SK-N-SH (cell line): ENCODE measurements around the gene TFF1. TPM values are rescaled to one million over a fixed set of nuclear protein-coding genes. Genes with fewer than 3 reads are reported as not detected.

Experiments
- CTCF ChIA-PET: fragments of 300-600, 350-600 bp; formaldehyde crosslinking; extraction: SDS; loops from one replicate; lab custom pipeline; 2021; lab: Yijun Ruan, JAX
- POLR2A ChIA-PET: fragments of 350-600 bp; sonication (Branson Sonifier 250); formaldehyde crosslinking; extraction: SDS; loops from one replicate; lab custom pipeline; 2020; ENCODE audit warnings: antibody characterized with exemption, inconsistent platforms; lab: Yijun Ruan, JAX
- DNase-seq: peaks from one replicate; pipeline ENCODE4 v3.0.0; 2012
- H2AFZ ChIP-seq: fragments of 200-600 bp; sonication (generic); 2 replicates; pipeline ENCODE4 v1.8.1; 2016; ENCODE audit warnings: antibody characterized with exemption, mild to moderate bottlenecking, low read depth
- H3F3A ChIP-seq: fragments of 200-600 bp; sonication (generic); replicated peaks from 2 replicates; pipeline ENCODE3; 2016; ENCODE audit warnings: antibody characterized with exemption, mild to moderate bottlenecking; ENCODE audit not compliant: insufficient read depth
- H3K27ac ChIP-seq, 2 experiments: fragments of 200-500 bp in 1 of 2; fragments of 200-600 bp in 1 of 2; sonication (Bioruptor generic) in 1 of 2; sonication (generic), shearing (Covaris generic) in 1 of 2; 2 replicates each; pipeline versions ENCODE4 v1.5.1 to v1.6.1; 2014 to 2016; ENCODE audit warnings: low read depth in 2 of 2, inconsistent platforms in 1 of 2, low read length in 1 of 2, mild to moderate bottlenecking in 1 of 2, mixed read lengths in 1 of 2
- H3K27me3 ChIP-seq: fragments of 200-600 bp; sonication (generic), shearing (Covaris generic); 2 replicates; pipeline ENCODE4 v1.6.1; 2016; ENCODE audit warnings: mixed run types; ENCODE audit not compliant: insufficient read depth
- H3K36me3 ChIP-seq, 2 experiments: fragments of 200-500 bp in 1 of 2; fragments of 200-600 bp in 1 of 2; sonication (Bioruptor generic) in 1 of 2; sonication (generic) in 1 of 2; replicated peaks in 1 of 2; 2 replicates each; pipeline versions ENCODE3 to v1.5.1; 2014 to 2016; ENCODE audit warnings: low read length in 1 of 2, mild to moderate bottlenecking in 1 of 2; ENCODE audit not compliant: insufficient read depth in 2 of 2, control insufficient read depth in 1 of 2
- H3K4me1 ChIP-seq, 2 experiments: fragments of 200-500 bp in 1 of 2; fragments of 200-600 bp in 1 of 2; sonication (Bioruptor generic) in 1 of 2; sonication (generic), shearing (Covaris generic) in 1 of 2; 2 replicates each; pipeline versions ENCODE4 v1.5.1 to v1.6.1; 2014 to 2016; ENCODE audit warnings: low read depth in 1 of 2, low read length in 1 of 2, mixed run types in 1 of 2; ENCODE audit not compliant: insufficient read depth in 2 of 2, control insufficient read depth in 1 of 2
- H3K4me2 ChIP-seq: fragments of 200-600 bp; sonication (generic), shearing (Covaris generic); 2 replicates; pipeline ENCODE4 v1.6.1; 2017; ENCODE audit warnings: mixed run types
- H3K4me3 ChIP-seq, 2 experiments: fragments of 200-500 bp in 1 of 2; fragments of 200-600 bp in 1 of 2; sonication (Bioruptor generic) in 1 of 2; sonication (generic), shearing (Covaris generic) in 1 of 2; 2 replicates each; pipeline versions ENCODE4 v1.5.1 to v1.8.1; 2014 to 2016; ENCODE audit warnings: low read depth in 2 of 2, inconsistent platforms in 1 of 2, low read length in 1 of 2, mild to moderate bottlenecking in 1 of 2, mixed read lengths in 1 of 2, moderate library complexity in 1 of 2
- H3K79me2 ChIP-seq: fragments of 200-600 bp; sonication (generic); 2 replicates; pipeline ENCODE4 v1.8.1; 2017; ENCODE audit warnings: mild to moderate bottlenecking; ENCODE audit not compliant: insufficient read depth
- H3K9ac ChIP-seq: fragments of 200-600 bp; sonication (generic); 2 replicates; pipeline ENCODE4 v1.6.1; 2017; ENCODE audit warnings: mixed run types
- H3K9me2 ChIP-seq: fragments of 200-600 bp; sonication (generic); 2 replicates; pipeline ENCODE4 v1.6.1; 2017; ENCODE audit warnings: mixed run types
- H3K9me3 ChIP-seq: fragments of 200-600 bp; sonication (generic); 2 replicates; pipeline ENCODE4 v1.6.1; 2017; ENCODE audit warnings: mixed run types, mild to moderate bottlenecking, moderate library complexity
- H4K20me1 ChIP-seq: fragments of 200-600 bp; sonication (generic); 2 replicates; pipeline ENCODE4 v1.6.1; 2017; ENCODE audit warnings: mild to moderate bottlenecking, mixed run types; ENCODE audit not compliant: insufficient read depth
- ELF1 ChIP-seq: IDR thresholded peaks from 2 replicates; pipeline ENCODE4 v1.4.0; 2012
- EZH2phosphoT487 ChIP-seq: fragments of 200-600 bp; sonication (generic); IDR thresholded peaks from 2 replicates; pipeline ENCODE4 v1.6.1; 2017; ENCODE audit warnings: low read depth, mixed run types, mild to moderate bottlenecking, antibody characterized with exemption, moderate library complexity, borderline replicate concordance
- FOXJ3 ChIP-seq: sonication (generic); formaldehyde crosslinking; IDR thresholded peaks from 2 replicates; pipeline ENCODE4 v1.5.1; 2020; ENCODE audit warnings: mild to moderate bottlenecking, missing genetic modification reagents
- FOXM1 ChIP-seq: IDR thresholded peaks from 2 replicates; pipeline ENCODE4 v1.4.0; 2012; ENCODE audit warnings: low read depth, mild to moderate bottlenecking
- GABPA ChIP-seq: IDR thresholded peaks from 2 replicates; pipeline ENCODE4 v1.4.0; 2012; ENCODE audit warnings: low read depth, mild to moderate bottlenecking
- RAD21 ChIP-seq: IDR thresholded peaks from 2 replicates; pipeline ENCODE4 v1.6.1; 2012; ENCODE audit warnings: mild to moderate bottlenecking, low read length
- RCOR1 ChIP-seq: fragments of 150-350 bp; IDR thresholded peaks from 2 replicates; pipeline ENCODE4 v1.6.1; 2017; ENCODE audit warnings: antibody characterized with exemption, low read length
- RFX5 ChIP-seq: IDR thresholded peaks from 2 replicates; pipeline ENCODE4 v1.6.1; 2012; ENCODE audit warnings: mild to moderate bottlenecking, improper control_type of control experiment, low read length
- SIN3A ChIP-seq: IDR thresholded peaks from 2 replicates; pipeline ENCODE4 v1.6.1; 2012; ENCODE audit warnings: low read depth, mild to moderate bottlenecking, low read length, moderate library complexity, borderline replicate concordance
- TAF1 ChIP-seq: IDR thresholded peaks from 2 replicates; pipeline ENCODE4 v1.6.1; 2012; ENCODE audit warnings: low read depth, mild to moderate bottlenecking, low read length, moderate library complexity, borderline replicate concordance
- TCF12 ChIP-seq: IDR thresholded peaks from 2 replicates; pipeline ENCODE4 v1.4.0; 2012
- WGBS: methylation state at CpG from one replicate; pipeline ENCODE4 v1.1.6; 2017; ENCODE audit warnings: low lambda C conversion rate; 5-methylcytosine and 5-hydroxymethylcytosine counted together
- polyA plus RNA-seq, 3 experiments: library from polyadenylated mRNA; depleted of rRNA; stranded (reverse); fragments of >200 nt; gene quantifications; 2 replicates each; pipeline ENCODE4 v1.2.3, GENCODE V29; 2012
- TF ChIP-seq, protein P1 (sequence below): IDR thresholded peaks from 2 replicates; pipeline ENCODE4; 2012
- TF ChIP-seq, protein P2 (sequence below): IDR thresholded peaks from 2 replicates; pipeline ENCODE4 v1.4.0; 2012; ENCODE audit warnings: low read depth, borderline replicate concordance
- TF ChIP-seq, protein P3 (sequence below): fragments of 200-600 bp; sonication (generic); IDR thresholded peaks from 2 replicates; pipeline ENCODE4 v1.6.1; 2017; ENCODE audit warnings: antibody characterized with exemption, mild to moderate bottlenecking, moderate library complexity

The TFF1 gene
- polyA plus RNA-seq, 1 of the 3 experiments (the other 2 are of a cell fraction), result not detected

DNA sequence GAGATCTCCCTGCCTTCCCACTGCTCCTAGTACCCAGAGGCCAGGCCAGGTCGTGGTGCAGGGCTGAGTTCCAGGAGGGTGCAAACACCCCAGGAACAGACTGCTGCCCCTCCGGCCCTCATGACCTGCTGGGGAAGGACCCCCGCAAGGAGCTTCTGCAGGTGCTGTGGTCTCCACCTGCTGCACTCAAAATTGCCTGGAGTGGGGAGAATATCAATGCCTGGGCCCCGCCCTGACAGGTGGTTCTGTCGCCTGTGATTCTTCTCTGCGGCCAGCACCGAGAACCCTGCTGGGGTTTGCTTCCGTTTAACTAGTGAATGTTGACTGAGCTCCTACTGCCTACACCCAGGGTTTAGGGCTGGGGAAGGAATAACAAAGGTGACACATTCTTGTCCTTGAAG is 49.0 kb downstream of the TFF1 start:
- H3K4me3 ChIP-seq, result no peak overlapping the region
- no peaks in the 10 kb centered on the region; a peak in 1 of 4 replicates for H3K4me1 ChIP-seq
- 80% methylated on average over 1 of the region's 8 CpGs for WGBS
- H3K27me3 ChIP-seq, result no peaks in the 10 kb centered on the region
- no peaks in the 10 kb centered on the region for H4K20me1 ChIP-seq
- no peak overlapping the region for H2AFZ ChIP-seq
- no peak overlapping the region for H3K27ac ChIP-seq
- no peaks in the 10 kb centered on the region for H3K79me2 ChIP-seq
- no peak for TF ChIP-seq RFX5
- no peak for TF ChIP-seq GABPA
- ChIA-PET POLR2A (no interaction called here), CTCF (no interaction called here)
- H3K9ac ChIP-seq, result no peak overlapping the region
- H3F3A ChIP-seq, result no peaks in the 10 kb centered on the region
- DNase-seq, result no peak
- H3K9me3 ChIP-seq, result no peaks in the 10 kb centered on the region
- H3K4me2 ChIP-seq, result no peak overlapping the region
- H3K36me3 ChIP-seq, result no peaks in the 10 kb centered on the region
- H3K9me2 ChIP-seq, result no peaks in the 10 kb centered on the region

DNA sequence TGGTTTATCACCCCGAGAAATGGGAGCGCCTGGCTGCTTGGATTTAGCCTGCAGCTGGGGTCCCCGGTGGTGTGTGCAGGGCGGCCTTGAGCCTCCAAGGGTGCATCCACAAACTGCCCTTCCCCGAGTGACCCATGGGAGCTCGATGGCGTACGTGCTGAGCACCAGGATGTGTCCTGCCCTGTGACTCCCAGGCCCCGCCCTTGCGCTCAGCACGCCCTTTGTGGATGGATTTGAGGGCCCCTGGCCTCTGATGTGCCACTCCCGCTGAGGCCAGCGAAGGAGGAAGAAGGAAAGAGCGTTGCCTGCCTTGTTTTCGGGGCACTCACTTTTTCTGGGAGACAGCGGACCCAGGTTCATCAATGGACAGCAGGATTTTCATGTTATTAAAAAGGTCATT is 49.4 kb downstream of the TFF1 start:
- Histone ChIP-seq H3K9me2 (no peaks in the 10 kb centered on the region), H3K27ac (no peak overlapping the region), H3F3A (no peaks in the 10 kb centered on the region), H3K9me3 (no peaks in the 10 kb centered on the region), H3K79me2 (no peaks in the 10 kb centered on the region), H2AFZ (no peak overlapping the region), H4K20me1 (no peaks in the 10 kb centered on the region), H3K4me1 (no peaks in the 10 kb centered on the region; a peak in 1 of 4 replicates), H3K9ac (no peak overlapping the region), H3K4me3 (no peak overlapping the region), H3K27me3 (no peaks in the 10 kb centered on the region), H3K36me3 (no peaks in the 10 kb centered on the region), H3K4me2 (no peak overlapping the region)
- POLR2A ChIA-PET, result no interaction called here
- no peak for TF ChIP-seq RAD21
- TF ChIP-seq FOXJ3, result no peak
- no peak for TF ChIP-seq TAF1
- TF ChIP-seq, protein P1, sequence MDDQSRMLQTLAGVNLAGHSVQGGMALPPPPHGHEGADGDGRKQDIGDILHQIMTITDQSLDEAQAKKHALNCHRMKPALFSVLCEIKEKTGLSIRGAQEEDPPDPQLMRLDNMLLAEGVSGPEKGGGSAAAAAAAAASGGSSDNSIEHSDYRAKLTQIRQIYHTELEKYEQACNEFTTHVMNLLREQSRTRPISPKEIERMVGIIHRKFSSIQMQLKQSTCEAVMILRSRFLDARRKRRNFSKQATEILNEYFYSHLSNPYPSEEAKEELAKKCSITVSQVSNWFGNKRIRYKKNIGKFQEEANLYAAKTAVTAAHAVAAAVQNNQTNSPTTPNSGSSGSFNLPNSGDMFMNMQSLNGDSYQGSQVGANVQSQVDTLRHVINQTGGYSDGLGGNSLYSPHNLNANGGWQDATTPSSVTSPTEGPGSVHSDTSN, result no peak
- no peak for TF ChIP-seq RCOR1
- TF ChIP-seq, protein P2, sequence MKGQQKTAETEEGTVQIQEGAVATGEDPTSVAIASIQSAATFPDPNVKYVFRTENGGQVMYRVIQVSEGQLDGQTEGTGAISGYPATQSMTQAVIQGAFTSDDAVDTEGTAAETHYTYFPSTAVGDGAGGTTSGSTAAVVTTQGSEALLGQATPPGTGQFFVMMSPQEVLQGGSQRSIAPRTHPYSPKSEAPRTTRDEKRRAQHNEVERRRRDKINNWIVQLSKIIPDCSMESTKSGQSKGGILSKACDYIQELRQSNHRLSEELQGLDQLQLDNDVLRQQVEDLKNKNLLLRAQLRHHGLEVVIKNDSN, result no peak
- TF ChIP-seq TCF12, result no peak
- no peak for TF ChIP-seq FOXM1
- TF ChIP-seq SIN3A, result no peak
- TF ChIP-seq, protein P3, sequence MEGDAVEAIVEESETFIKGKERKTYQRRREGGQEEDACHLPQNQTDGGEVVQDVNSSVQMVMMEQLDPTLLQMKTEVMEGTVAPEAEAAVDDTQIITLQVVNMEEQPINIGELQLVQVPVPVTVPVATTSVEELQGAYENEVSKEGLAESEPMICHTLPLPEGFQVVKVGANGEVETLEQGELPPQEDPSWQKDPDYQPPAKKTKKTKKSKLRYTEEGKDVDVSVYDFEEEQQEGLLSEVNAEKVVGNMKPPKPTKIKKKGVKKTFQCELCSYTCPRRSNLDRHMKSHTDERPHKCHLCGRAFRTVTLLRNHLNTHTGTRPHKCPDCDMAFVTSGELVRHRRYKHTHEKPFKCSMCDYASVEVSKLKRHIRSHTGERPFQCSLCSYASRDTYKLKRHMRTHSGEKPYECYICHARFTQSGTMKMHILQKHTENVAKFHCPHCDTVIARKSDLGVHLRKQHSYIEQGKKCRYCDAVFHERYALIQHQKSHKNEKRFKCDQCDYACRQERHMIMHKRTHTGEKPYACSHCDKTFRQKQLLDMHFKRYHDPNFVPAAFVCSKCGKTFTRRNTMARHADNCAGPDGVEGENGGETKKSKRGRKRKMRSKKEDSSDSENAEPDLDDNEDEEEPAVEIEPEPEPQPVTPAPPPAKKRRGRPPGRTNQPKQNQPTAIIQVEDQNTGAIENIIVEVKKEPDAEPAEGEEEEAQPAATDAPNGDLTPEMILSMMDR, result no peak
- TF ChIP-seq EZH2phosphoT487, result no peak
- TF ChIP-seq ELF1, result no peak
- TF ChIP-seq RFX5, result no peak
- CTCF ChIA-PET, result no interaction called here
- no peak for DNase-seq
- 56% methylated on average over 7 of the region's 16 CpGs for WGBS
